ENCODE measurements around the gene LAG3.

- TF ChIP-seq CTCF (conservative IDR thresholded peaks at IDR 0.05 in 1 of 2, IDR thresholded peaks at IDR 0.05 in 1 of 2; ENCODE audit: low read depth in 1 of 2, low read length in 2 of 2): no peak
- no peak for TF ChIP-seq EZH2 (IDR thresholded peaks at IDR 0.05; ENCODE audit: low read length, missing control alignments)
These were observed 13.7 kb upstream of the LAG3 start for GRCh38 chr12:6758506-6759095.
